Sciatic nerve (tissue), 2 donors: ENCODE results near the gene CTXN1. TPM values are rescaled to one million over a fixed set of nuclear protein-coding genes. Genes with fewer than 3 reads are reported as not detected.
"Not testable (repeated sequence)": the region's sequence is repeated elsewhere in the genome, so short reads cannot be mapped to it uniquely, and the experiment has no call there.

Experiments used
- ATAC-seq: fragments of 200-7000 bp; cut with Tn5 transposase; one replicate; pipeline ENCODE4 v1.9.1; 2020; ENCODE audit warnings: mild to moderate bottlenecking, moderate library complexity
- DNase-seq: peaks from one replicate; pipeline ENCODE4 v3.0.0-alpha.2; 2020; ENCODE audit warnings: low spot score
- intact Hi-C: fragments of 100-400 bp; cut with DNase I; formaldehyde crosslinking; loops from one replicate; pipeline ENCODE4 v1.14.2; 2022
- total RNA-seq: library from RNA; stranded (reverse); fragmentation: NEBNext Ultra II Directional; extraction: Animal tissue kit (Norgen Biotek cat#: 25700); gene quantifications from one replicate; pipeline ENCODE4 v1.2.1, GENCODE V29; 2021
- donor health status: DM: no; HTN: no; CAD: no.
- donor health status: DM: no; HTN: no; CAD: no.

The CTXN1 gene
- total RNA-seq, 1 donor from 2014 or later: 1.5 TPM

- no peak for DNase-seq
- ATAC-seq: no peak
- intact Hi-C loops: no loop called here
Measured at GRCh38 chr19:7908078-7908699, 17.7 kb downstream of the CTXN1 start.

- intact Hi-C loops: no loop called here
- no peak for DNase-seq
- ATAC-seq: no peak
Measured at GRCh38 chr19:7907544-7907943, 18.4 kb downstream of the CTXN1 start.

GRCh38 chr19:7907122-7907521 lies 18.8 kb downstream of the CTXN1 start:
- intact Hi-C loops: no loop called here
- ATAC-seq (no peak), DNase-seq (no peak)

GRCh38 chr19:7905859-7906258 lies 20.1 kb downstream of the CTXN1 start:
- DNase-seq: no peak
- intact Hi-C loops: no loop called here
- ATAC-seq: no peak

- ATAC-seq (no peak), DNase-seq (peak; percentile 64)
- intact Hi-C loops: no loop called here
Measured at GRCh38 chr19:7905268-7905667, 20.7 kb downstream of the CTXN1 start.

- DNase-seq: peak; percentile 84
- intact Hi-C loops: no loop called here
- ATAC-seq: peak; percentile 10
Measured at GRCh38 chr19:7904074-7905020, 21.6 kb downstream of the CTXN1 start.

GRCh38 chr19:7903244-7904073 lies 22.5 kb downstream of the CTXN1 start, which contains the start of gene MAP2K7:
Gene MAP2K7 (plus strand): TSS chr19:7903877. CDS start chr19:7903945, 68 bp downstream.
- intact Hi-C loops: no loop called here

GRCh38 chr19:7902796-7903243 lies 23.1 kb downstream of the CTXN1 start:
- ATAC-seq (peak; percentile 1), DNase-seq (no peak)
- intact Hi-C loops: no loop called here

More at GRCh38 chr19:7903244-7904073, 22.5 kb downstream of the CTXN1 start, which contains the start of gene MAP2K7:
- ATAC-seq: peak; percentile 93
- DNase-seq: peak; percentile 100

- DNase-seq (no peak), ATAC-seq (no peak)
- intact Hi-C loops: no loop called here
Measured at GRCh38 chr19:7901337-7901736, 24.6 kb downstream of the CTXN1 start.

- no peak for DNase-seq
- intact Hi-C loops: no loop called here
- no peak for ATAC-seq
Measured at GRCh38 chr19:7900931-7901330, 25.0 kb downstream of the CTXN1 start.

- ATAC-seq: no peak
- DNase-seq: no peak
- intact Hi-C loops: no loop called here
Measured at GRCh38 chr19:7900401-7900870, 25.5 kb downstream of the CTXN1 start.

- ATAC-seq: no peak
- no peak for DNase-seq
- intact Hi-C loops: no loop called here
Measured at GRCh38 chr19:7899751-7900378, 26.1 kb downstream of the CTXN1 start.

- ATAC-seq (no peak), DNase-seq (no peak)
- intact Hi-C loops: no loop called here
Measured at GRCh38 chr19:7898967-7899366, 27.0 kb downstream of the CTXN1 start.

- no peak for ATAC-seq
- no peak for DNase-seq
- intact Hi-C loops: no loop called here
Measured at GRCh38 chr19:7897292-7897691, 28.6 kb downstream of the CTXN1 start.

- intact Hi-C loops: no loop called here
- ATAC-seq: no peak
Measured at GRCh38 chr19:7895565-7895964, 30.4 kb downstream of the CTXN1 start.

GRCh38 chr19:7894612-7895309 lies 31.2 kb downstream of the CTXN1 start:
- ATAC-seq: no peak
- intact Hi-C loops: no loop called here
- no peak for DNase-seq

More at GRCh38 chr19:7895565-7895964, 30.4 kb downstream of the CTXN1 start:
- no peak for DNase-seq

- intact Hi-C loops, ATAC-seq, DNase-seq: not testable (repeated sequence)
Measured at GRCh38 chr19:7893362-7894101, 32.4 kb downstream of the CTXN1 start.
